Measurements from ENCODE around the gene SDK1.

SDK1 gene

DNA sequence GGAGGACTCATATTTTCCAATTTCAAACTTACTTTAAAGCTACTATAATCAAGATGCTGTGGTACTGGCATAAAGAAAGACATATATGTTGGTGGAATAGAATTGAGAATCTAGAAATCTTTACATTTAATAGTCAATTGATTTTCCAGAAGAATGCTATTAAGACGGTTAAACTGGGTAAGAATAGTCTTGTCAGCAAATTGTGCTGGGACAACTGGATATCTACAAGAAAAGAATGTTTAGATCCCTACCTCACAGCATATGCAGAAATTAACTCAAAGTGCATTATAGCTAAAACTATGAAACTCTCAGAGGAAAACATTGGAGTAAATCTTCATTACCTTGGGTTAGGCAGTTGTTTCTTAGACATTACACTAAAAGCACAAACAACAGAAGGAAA lies 203.3 kb downstream of the SDK1 start:
- Histone ChIP-seq H3K27ac (ENCODE audit: extremely low read depth, low read depth, low read length) (no peak overlapping the region), H3K4me1 (ENCODE audit: control insufficient read depth, insufficient read depth, low read length) (no peaks in the 10 kb centered on the region), H3K4me3 (ENCODE audit: low read depth, low read length) (no peak overlapping the region), H3K36me3 (ENCODE audit: control insufficient read depth in 2 of 2, insufficient read depth in 1 of 2, low read length in 2 of 2) (no peaks in the 10 kb centered on the region), H3K9me3 (ENCODE audit: control insufficient read depth, insufficient read depth, low read depth, low read length) (no peaks in the 10 kb centered on the region)
- TF ChIP-seq MZF1 (tag by site-specific recombination; IDR thresholded peaks at IDR 0.05; ENCODE audit: borderline replicate concordance) (no peak), ZNF521 (tag by site-specific recombination; IDR thresholded peaks at IDR 0.05) (no peak), ZNF623 (tag by site-specific recombination; IDR thresholded peaks at IDR 0.05) (no peak), KLF17 (tag by site-specific recombination; IDR thresholded peaks at IDR 0.05) (no peak), ZNF610 (tag by site-specific recombination; IDR thresholded peaks at IDR 0.05; ENCODE audit: borderline replicate concordance) (no peak), HOXA7 (CRISPR knock-in tag; IDR thresholded peaks at IDR 0.05; ENCODE audit: borderline replicate concordance) (no peak), TCF7L2 (IDR thresholded peaks at IDR 0.05; ENCODE audit: borderline replicate concordance, low read depth, low read length) (no peak), GLI4 (tag by site-specific recombination; IDR thresholded peaks at IDR 0.05) (no peak), SETDB1 (IDR thresholded peaks at IDR 0.05; ENCODE audit: insufficient read length, low read length) (no peak), ZNF114 (tag by site-specific recombination; IDR thresholded peaks at IDR 0.05) (no peak), ZBTB7A (tag by site-specific recombination; IDR thresholded peaks at IDR 0.05; ENCODE audit: low read depth) (no peak), ZFP3 (tag by site-specific recombination; IDR thresholded peaks at IDR 0.05; ENCODE audit: low read depth) (no peak), ZNF747 (tag by site-specific recombination; IDR thresholded peaks at IDR 0.05) (no peak), PRDM10 (tag by site-specific recombination; IDR thresholded peaks at IDR 0.05) (no peak), ZNF239 (tag by site-specific recombination; IDR thresholded peaks at IDR 0.05) (no peak), PRDM2 (tag by site-specific recombination; IDR thresholded peaks at IDR 0.05; ENCODE audit: borderline replicate concordance) (no peak), MEIS1 (CRISPR knock-in tag; IDR thresholded peaks at IDR 0.05; ENCODE audit: borderline replicate concordance) (no peak), ZBTB11 (tag by site-specific recombination; conservative IDR thresholded peaks at IDR 0.05; ENCODE audit: low read depth) (no peak), ZNF692 (tag by site-specific recombination; IDR thresholded peaks at IDR 0.05) (no peak)
- TF ChIP-seq, protein P1, sequence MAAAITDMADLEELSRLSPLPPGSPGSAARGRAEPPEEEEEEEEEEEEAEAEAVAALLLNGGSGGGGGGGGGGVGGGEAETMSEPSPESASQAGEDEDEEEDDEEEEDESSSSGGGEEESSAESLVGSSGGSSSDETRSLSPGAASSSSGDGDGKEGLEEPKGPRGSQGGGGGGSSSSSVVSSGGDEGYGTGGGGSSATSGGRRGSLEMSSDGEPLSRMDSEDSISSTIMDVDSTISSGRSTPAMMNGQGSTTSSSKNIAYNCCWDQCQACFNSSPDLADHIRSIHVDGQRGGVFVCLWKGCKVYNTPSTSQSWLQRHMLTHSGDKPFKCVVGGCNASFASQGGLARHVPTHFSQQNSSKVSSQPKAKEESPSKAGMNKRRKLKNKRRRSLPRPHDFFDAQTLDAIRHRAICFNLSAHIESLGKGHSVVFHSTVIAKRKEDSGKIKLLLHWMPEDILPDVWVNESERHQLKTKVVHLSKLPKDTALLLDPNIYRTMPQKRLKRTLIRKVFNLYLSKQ (tag by site-specific recombination; IDR thresholded peaks at IDR 0.05; ENCODE audit: borderline replicate concordance): no peak
- CTCF ChIA-PET: no interaction called here
- POLR2A ChIA-PET: no interaction called here

Data from HEK293 (cell line).